Testis (tissue), 3 donors: ENCODE results near the gene ANO10. TPM values are rescaled to one million over a fixed set of nuclear protein-coding genes. Genes with fewer than 3 reads are reported as not detected.

Experiments
- DNase-seq: peaks from one replicate; pipeline ENCODE4 v3.0.0-alpha.2; 2019
- H3K27ac ChIP-seq, 2 donors: fragments of 200-600 bp; sonication (generic); one replicate each; pipeline ENCODE4 v1.5.1; 2019
- H3K27me3 ChIP-seq: fragments of 200-600 bp; sonication (generic); one replicate; pipeline ENCODE4 v1.5.1; 2019
- H3K36me3 ChIP-seq: fragments of 200-600 bp; sonication (generic); one replicate; pipeline ENCODE4 v1.5.1; 2017; ENCODE audit warnings: low read depth; ENCODE audit errors: missing control alignments
- H3K4me1 ChIP-seq: fragments of 200-600 bp; sonication (generic); one replicate; pipeline ENCODE4 v1.5.1; 2019
- H3K4me3 ChIP-seq, 2 donors: fragments of 200-600 bp; sonication (generic); one replicate each; pipeline ENCODE4 v1.5.1; 2017 to 2019
- H3K9me3 ChIP-seq: fragments of 200-600 bp; sonication (generic); one replicate; pipeline ENCODE4 v1.5.1; 2017
- CTCF ChIP-seq, 3 experiments: fragments of 450-650 bp in 2 of 3; fragments of 200-600 bp in 1 of 3; sonication (generic) in 1 of 3; IDR thresholded peaks; one replicate each; pipeline ENCODE4 v1.5.1; 2016 to 2019; ENCODE audit warnings: antibody characterized with exemption in 3 of 3, mild to moderate bottlenecking in 2 of 3, moderate library complexity in 1 of 3
- POLR2A ChIP-seq: fragments of 450-650 bp; IDR thresholded peaks from one replicate; pipeline ENCODE4 v1.6.1; 2017; ENCODE audit warnings: antibody characterized with exemption, mild to moderate bottlenecking, moderate library complexity
- WGBS, 2 donors: methylation state at CpG; one replicate each; pipeline ENCODE4 v1.1.5; 2018; 5-methylcytosine and 5-hydroxymethylcytosine counted together
- intact Hi-C: fragments of 100-400 bp; cut with DNase I; formaldehyde crosslinking; loops from one replicate; pipeline ENCODE4 v1.15.1; 2023; ENCODE audit warnings: low total_unique reads
- polyA plus RNA-seq: library from polyadenylated mRNA; stranded (reverse); fragments of 350-450 nt; fragmentation: Illumina TruSeq; extraction: RNeasy Lipid Tissue Mini Kit (QIAGEN cat#74804); gene quantifications from one replicate; pipeline ENCODE4 v1.2.3, GENCODE V29; 2014; ENCODE audit warnings: low read depth, low replicate concordance; ENCODE audit not compliant: insufficient read depth
- total RNA-seq, 2 donors: library from RNA; depleted of rRNA; stranded (reverse); fragments of >200 nt; gene quantifications; one replicate each; pipeline ENCODE4 v1.2.3, GENCODE V29; 2016

The ANO10 gene
- total and polyA plus RNA-seq, 3 donors from 2014 or later, result 19.9 to 26.3 (median 25.0) TPM

DNA sequence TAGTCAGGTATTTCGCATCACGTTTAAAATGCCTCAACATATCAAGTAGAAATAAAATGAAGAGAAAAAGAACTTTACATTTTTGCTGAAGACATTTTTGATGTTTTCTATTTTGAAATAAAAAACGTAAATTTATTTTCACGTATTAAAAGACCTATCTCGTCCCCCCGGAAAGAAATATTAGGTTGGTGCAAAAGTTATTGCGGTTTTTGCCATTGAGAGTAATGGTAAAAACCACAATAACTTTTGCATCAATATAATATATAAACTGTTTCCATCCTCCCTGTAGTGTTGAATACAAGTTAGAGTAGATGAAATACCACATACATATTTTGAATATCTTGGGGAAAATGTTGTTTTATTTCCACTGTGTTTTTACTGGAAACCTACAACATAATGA, 11.2 kb upstream of the ANO10 start:
- no peaks in the 10 kb centered on the region for H3K36me3 ChIP-seq
- no peaks in the 10 kb centered on the region for H3K4me1 ChIP-seq
- H3K4me3 ChIP-seq, result no peak overlapping the region
- no peaks in the 10 kb centered on the region for H3K27me3 ChIP-seq
- no peak overlapping the region for H3K27ac ChIP-seq
- TF ChIP-seq POLR2A (no peak), CTCF (IDR thresholded peaks at IDR 0.05) (no peak)
- no peaks in the 10 kb centered on the region for H3K9me3 ChIP-seq
- DNase-seq, result no peak
- WGBS, 2 donors, result 86 to 88% methylated on average over 7 of the region's 7 CpGs
- intact Hi-C loops, result no loop called here

GRCh38 chr3:43632269-43632733, 10.5 kb upstream of the ANO10 start:
- DNase-seq, result no peak
- Histone ChIP-seq H3K27ac (no peak overlapping the region), H3K4me1 (no peaks in the 10 kb centered on the region), H3K27me3 (no peaks in the 10 kb centered on the region), H3K9me3 (no peaks in the 10 kb centered on the region), H3K36me3 (no peaks in the 10 kb centered on the region), H3K4me3 (no peak overlapping the region)
- intact Hi-C loops, result no loop called here
- WGBS, 2 donors, result 94 to 100% methylated on average over 2 of the region's 2 CpGs
- TF ChIP-seq CTCF (IDR thresholded peaks at IDR 0.05) (no peak), POLR2A (no peak)

DNA sequence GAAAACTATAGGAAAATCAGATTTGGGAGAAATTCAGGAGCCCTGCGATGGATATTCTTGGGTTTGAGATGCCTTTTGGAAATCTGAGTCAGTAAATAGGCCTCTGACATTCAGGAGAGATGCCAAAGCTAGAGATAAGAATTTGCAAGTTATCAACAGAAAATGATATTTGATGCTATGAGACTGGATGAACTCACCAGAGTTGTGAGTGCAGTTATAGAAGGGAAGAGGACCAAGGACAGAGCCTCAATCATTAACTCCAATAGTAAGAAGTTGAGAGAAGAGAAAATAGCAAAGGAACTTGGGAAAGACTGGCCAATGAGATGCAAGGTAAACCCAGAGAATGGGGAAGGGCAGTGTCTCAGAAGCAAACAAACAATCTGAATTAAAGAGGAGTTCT, 7.9 kb upstream of the ANO10 start:
- TF ChIP-seq CTCF (IDR thresholded peaks at IDR 0.05) (no peak), POLR2A (no peak)
- no peaks in the 10 kb centered on the region for H3K4me1 ChIP-seq
- no peaks in the 10 kb centered on the region for H3K9me3 ChIP-seq
- H3K4me3 ChIP-seq, result no peak overlapping the region
- no peaks in the 10 kb centered on the region for H3K36me3 ChIP-seq
- H3K27me3 ChIP-seq, result no peaks in the 10 kb centered on the region
- DNase-seq, result no peak
- intact Hi-C loops, result no loop called here
- H3K27ac ChIP-seq, result no peak overlapping the region
- 87 to 98% methylated on average over 1 of the region's 1 CpG for WGBS, 2 donors

DNA sequence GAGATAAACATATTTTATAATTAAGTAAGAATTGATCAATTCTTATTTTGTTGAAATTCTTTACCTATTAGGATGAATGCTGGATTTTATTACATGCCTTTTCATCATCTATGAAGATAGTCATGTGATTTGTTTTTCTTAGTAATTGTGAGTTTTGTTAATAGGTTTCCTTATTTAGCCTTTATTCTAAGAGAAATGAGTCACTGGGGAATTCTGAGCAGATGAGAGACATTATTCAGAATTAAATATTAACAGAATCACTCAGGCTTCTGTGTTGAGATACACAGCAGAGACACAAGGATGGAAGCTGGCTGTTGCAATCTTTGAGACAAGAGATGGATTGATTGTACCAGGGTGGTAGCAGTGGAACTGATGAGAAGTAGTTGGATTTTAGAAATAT, 7.4 kb upstream of the ANO10 start:
- no peaks in the 10 kb centered on the region for H3K9me3 ChIP-seq
- H3K36me3 ChIP-seq, result no peaks in the 10 kb centered on the region
- TF ChIP-seq POLR2A (no peak), CTCF (IDR thresholded peaks at IDR 0.05) (no peak)
- intact Hi-C loops, result no loop called here
- no peak overlapping the region for H3K4me3 ChIP-seq
- H3K27ac ChIP-seq, result no peak overlapping the region
- no peaks in the 10 kb centered on the region for H3K27me3 ChIP-seq
- no peak for DNase-seq
- no peaks in the 10 kb centered on the region for H3K4me1 ChIP-seq

DNA sequence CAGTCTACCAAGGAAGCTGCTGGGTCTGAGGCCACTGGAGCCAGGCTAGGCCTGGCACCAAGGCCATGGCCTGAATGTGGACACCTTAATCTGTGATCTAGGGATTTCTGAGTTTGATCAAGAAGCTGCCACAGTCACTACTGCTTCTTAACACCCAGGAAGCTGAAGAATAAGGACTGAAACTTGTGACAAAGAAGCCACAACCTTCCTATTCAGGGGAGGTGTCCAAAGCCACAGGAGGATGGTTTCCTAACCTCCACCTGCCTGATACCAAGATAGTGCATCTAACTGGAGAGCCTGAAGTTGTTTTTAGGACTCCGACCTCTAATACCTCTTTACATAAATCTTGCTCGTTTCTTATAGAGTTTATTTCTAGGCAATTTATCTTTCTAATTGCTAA, 5.5 kb upstream of the ANO10 start:
- no peaks in the 10 kb centered on the region for H3K27me3 ChIP-seq
- no peak overlapping the region for H3K4me3 ChIP-seq
- H3K36me3 ChIP-seq, result no peaks in the 10 kb centered on the region
- TF ChIP-seq POLR2A (no peak), CTCF (IDR thresholded peaks at IDR 0.05) (no peak)
- intact Hi-C loops, result no loop called here
- no peaks in the 10 kb centered on the region for H3K4me1 ChIP-seq
- H3K9me3 ChIP-seq, result no peaks in the 10 kb centered on the region
- H3K27ac ChIP-seq, result no peak overlapping the region
- no peak for DNase-seq
- 81 to 82% methylated on average over 2 of the region's 2 CpGs for WGBS, 2 donors
